Effector memory CD4-positive, alpha-beta T cell (primary cell): ENCODE data around the gene DPH6.

ENCODE experiments used
- DNase-seq, 3 donors: peaks; one replicate each; pipeline ENCODE4 v3.0.0-alpha.2; 2020
- H3K27ac ChIP-seq: 2 replicates; pipeline ENCODE4 v1.7.0; 2013; ENCODE audit warnings: mild to moderate bottlenecking, low read length, moderate library complexity; ENCODE audit not compliant: insufficient read depth, poor library complexity, severe bottlenecking
- H3K27me3 ChIP-seq: replicated peaks from 2 replicates; pipeline ENCODE4 v1.7.0; 2013; ENCODE audit warnings: mild to moderate bottlenecking, low read length; ENCODE audit not compliant: insufficient read depth, control insufficient read depth, poor library complexity, severe bottlenecking
- H3K36me3 ChIP-seq: 2 replicates; pipeline ENCODE4 v1.7.0; 2013; ENCODE audit warnings: mild to moderate bottlenecking, low read length, moderate library complexity; ENCODE audit not compliant: control insufficient read depth, insufficient read depth
- H3K4me1 ChIP-seq: 2 replicates; pipeline ENCODE4 v1.7.0; 2013; ENCODE audit warnings: low read length, mild to moderate bottlenecking; ENCODE audit not compliant: control insufficient read depth, insufficient read depth, poor library complexity, severe bottlenecking
- H3K4me3 ChIP-seq: 2 replicates; pipeline ENCODE4 v1.7.0; 2013; ENCODE audit warnings: low read length, low read depth, mild to moderate bottlenecking; ENCODE audit not compliant: insufficient read depth, poor library complexity, severe bottlenecking
- H3K9me3 ChIP-seq: 2 replicates; pipeline ENCODE4 v1.7.0; 2013; ENCODE audit warnings: mild to moderate bottlenecking, low read length, moderate library complexity; ENCODE audit not compliant: control insufficient read depth

Gene DPH6

DNA sequence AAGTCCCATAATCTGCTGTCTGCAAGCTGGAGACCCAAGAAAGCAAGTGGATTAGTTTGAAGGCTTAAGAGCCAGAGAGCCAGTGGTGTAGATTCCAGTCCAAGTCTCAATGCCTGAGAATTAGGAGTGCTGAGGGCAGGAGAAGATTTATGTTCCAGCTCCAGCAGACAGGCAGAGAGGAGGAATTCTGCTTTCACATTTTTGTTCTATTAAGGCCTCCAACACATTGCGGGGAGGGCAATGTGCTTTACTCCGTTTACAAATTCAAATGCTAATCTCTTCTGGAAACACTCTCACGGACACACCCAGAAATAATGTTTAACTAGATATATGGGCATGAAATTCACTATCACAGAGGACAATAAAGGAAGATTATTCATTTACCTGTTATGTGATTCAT, 54.0 kb downstream of the DPH6 start:
- H3K4me3 ChIP-seq: no peak overlapping the region
- no peaks in the 10 kb centered on the region for H3K4me1 ChIP-seq
- DNase-seq: no peak
- no peaks in the 10 kb centered on the region for H3K27me3 ChIP-seq
- H3K36me3 ChIP-seq: no peaks in the 10 kb centered on the region
- no peaks in the 10 kb centered on the region for H3K9me3 ChIP-seq
- H3K27ac ChIP-seq: no peak overlapping the region

GRCh38 chr15:35491173-35491572, 54.8 kb downstream of the DPH6 start:
- no peaks in the 10 kb centered on the region for H3K27me3 ChIP-seq
- no peaks in the 10 kb centered on the region for H3K4me1 ChIP-seq
- no peak for DNase-seq
- no peaks in the 10 kb centered on the region for H3K36me3 ChIP-seq
- H3K4me3 ChIP-seq: no peak overlapping the region
- no peak overlapping the region for H3K27ac ChIP-seq
- H3K9me3 ChIP-seq: no peaks in the 10 kb centered on the region

- no peak for DNase-seq
- H3K4me1 ChIP-seq: no peaks in the 10 kb centered on the region
- H3K4me3 ChIP-seq: no peak overlapping the region
- H3K9me3 ChIP-seq: no peaks in the 10 kb centered on the region
- H3K27ac ChIP-seq: no peak overlapping the region
- no peaks in the 10 kb centered on the region for H3K27me3 ChIP-seq
- H3K36me3 ChIP-seq: no peaks in the 10 kb centered on the region
Observed at GRCh38 chr15:35490511-35490910, 55.5 kb downstream of the DPH6 start.

DNA sequence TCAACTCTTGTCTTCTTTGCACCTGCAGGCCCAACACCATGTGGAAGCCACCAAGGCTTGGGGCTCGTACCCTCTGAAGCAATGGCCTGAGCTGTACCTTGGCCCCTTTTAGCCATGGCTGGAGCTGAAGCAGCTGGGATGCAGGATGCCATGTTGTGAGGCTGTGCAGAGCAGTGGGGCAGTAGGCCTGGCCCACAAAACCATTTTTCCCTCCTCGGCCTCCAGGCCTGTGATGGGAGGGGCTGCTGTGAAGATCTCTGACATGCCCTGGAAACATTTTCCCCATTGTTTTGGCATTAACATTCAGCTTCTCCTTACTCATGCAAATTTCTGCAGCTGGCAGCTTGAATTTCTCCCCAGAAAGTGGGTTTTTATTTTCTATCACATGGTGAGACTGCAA, 58.5 kb downstream of the DPH6 start:
- no peak overlapping the region for H3K4me3 ChIP-seq
- no peaks in the 10 kb centered on the region for H3K27me3 ChIP-seq
- no peaks in the 10 kb centered on the region for H3K36me3 ChIP-seq
- no peaks in the 10 kb centered on the region for H3K4me1 ChIP-seq
- no peak overlapping the region for H3K27ac ChIP-seq
- H3K9me3 ChIP-seq: no peaks in the 10 kb centered on the region
- DNase-seq: no peak

GRCh38 chr15:35486296-35486695, 59.7 kb downstream of the DPH6 start:
- no peaks in the 10 kb centered on the region for H3K27me3 ChIP-seq
- no peaks in the 10 kb centered on the region for H3K4me1 ChIP-seq
- no peak for DNase-seq
- H3K9me3 ChIP-seq: no peaks in the 10 kb centered on the region
- no peaks in the 10 kb centered on the region for H3K36me3 ChIP-seq
- no peak overlapping the region for H3K27ac ChIP-seq
- H3K4me3 ChIP-seq: no peak overlapping the region

DNA sequence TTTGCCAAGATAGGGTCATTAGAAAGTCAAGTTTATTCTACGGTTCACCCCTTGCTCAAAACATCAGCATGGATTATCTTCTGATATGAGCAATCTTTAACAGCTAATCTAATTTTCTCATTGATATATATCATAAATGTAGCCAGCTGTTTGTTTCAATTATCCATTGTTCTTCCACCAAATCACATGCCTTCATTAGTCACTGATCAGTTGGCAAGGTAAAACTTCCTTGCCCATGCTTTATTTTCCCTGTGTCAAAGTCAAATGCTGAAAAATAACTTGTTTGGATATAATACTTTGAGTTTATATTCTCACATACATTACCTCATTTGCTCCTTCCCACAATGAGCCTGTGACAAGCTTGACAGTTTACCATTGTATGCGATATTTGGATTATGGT, 60.6 kb downstream of the DPH6 start:
- H3K27me3 ChIP-seq: no peaks in the 10 kb centered on the region
- H3K9me3 ChIP-seq: no peaks in the 10 kb centered on the region
- no peaks in the 10 kb centered on the region for H3K4me1 ChIP-seq
- no peak overlapping the region for H3K4me3 ChIP-seq
- H3K27ac ChIP-seq: no peak overlapping the region
- no peak for DNase-seq
- no peaks in the 10 kb centered on the region for H3K36me3 ChIP-seq

DNA sequence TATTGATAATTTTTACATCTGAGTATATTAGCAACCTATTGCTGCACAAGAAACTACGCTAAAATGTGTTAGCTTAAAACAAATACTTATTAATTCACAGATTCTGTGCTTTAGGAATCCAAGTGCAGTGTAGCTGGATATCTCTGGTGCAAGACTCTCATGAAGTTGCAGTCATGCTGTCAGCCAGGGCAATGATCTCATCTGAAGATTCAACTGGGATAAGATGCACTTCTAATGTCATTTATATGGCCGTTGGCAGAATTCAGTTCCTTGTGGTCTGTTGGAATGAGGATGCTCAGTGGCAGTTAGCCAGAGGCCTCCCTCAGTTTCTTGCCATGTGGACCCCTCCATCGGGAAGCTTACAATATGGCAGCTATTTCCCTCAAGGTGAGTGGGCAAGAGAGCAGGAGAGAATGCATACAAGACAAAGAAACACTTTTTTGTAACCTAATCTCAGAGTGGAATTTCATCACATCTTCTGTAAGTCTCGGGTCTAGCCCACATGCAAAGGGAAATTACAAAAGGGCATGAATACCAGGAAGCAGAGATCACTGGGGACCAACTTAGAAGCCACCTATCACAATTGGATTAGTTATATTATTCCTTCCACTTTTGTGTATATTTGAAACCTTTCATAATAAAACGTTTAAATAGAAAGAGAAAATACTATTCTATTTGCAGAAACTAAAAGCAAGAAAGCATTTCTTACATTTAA, 61.6 kb downstream of the DPH6 start:
- Histone ChIP-seq H3K27me3 (no peaks in the 10 kb centered on the region), H3K4me1 (no peaks in the 10 kb centered on the region), H3K27ac (no peak overlapping the region), H3K4me3 (no peak overlapping the region), H3K9me3 (no peaks in the 10 kb centered on the region), H3K36me3 (no peaks in the 10 kb centered on the region)
- no peak for DNase-seq

- H3K4me1 ChIP-seq: no peaks in the 10 kb centered on the region
- H3K27me3 ChIP-seq: no peaks in the 10 kb centered on the region
- no peak overlapping the region for H3K4me3 ChIP-seq
- DNase-seq: no peak
- no peaks in the 10 kb centered on the region for H3K36me3 ChIP-seq
- no peaks in the 10 kb centered on the region for H3K9me3 ChIP-seq
- no peak overlapping the region for H3K27ac ChIP-seq
Observed at GRCh38 chr15:35481992-35482391, 64.0 kb downstream of the DPH6 start.

DNA sequence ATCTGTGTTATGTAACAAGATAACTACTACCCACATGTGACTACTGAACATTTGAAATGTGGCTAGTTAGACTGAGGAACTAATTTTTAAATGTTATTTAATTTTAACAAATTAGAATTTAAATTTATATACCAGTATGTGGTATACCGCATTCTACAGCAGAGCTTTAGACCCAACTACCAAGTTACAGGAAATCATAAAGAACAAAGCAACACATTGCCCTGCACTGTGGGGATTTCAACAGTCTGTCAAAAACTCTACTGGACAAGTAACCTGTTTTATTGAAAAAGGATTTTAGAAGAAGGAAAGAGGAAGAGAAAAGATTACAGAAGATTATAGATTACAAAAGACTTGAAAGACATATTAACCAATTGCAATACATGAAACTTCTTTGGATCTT, 64.9 kb downstream of the DPH6 start:
- no peak overlapping the region for H3K4me3 ChIP-seq
- no peak for DNase-seq
- no peaks in the 10 kb centered on the region for H3K9me3 ChIP-seq

GRCh38 chr15:35479423-35479822, 66.5 kb downstream of the DPH6 start:
- Histone ChIP-seq H3K27ac (no peak overlapping the region), H3K36me3 (no peaks in the 10 kb centered on the region), H3K27me3 (no peaks in the 10 kb centered on the region), H3K4me3 (no peak overlapping the region), H3K4me1 (no peaks in the 10 kb centered on the region), H3K9me3 (no peaks in the 10 kb centered on the region)
- DNase-seq: no peak

More for the DNA sequence above, 64.9 kb downstream of the DPH6 start:
- no peaks in the 10 kb centered on the region for H3K36me3 ChIP-seq
- no peaks in the 10 kb centered on the region for H3K4me1 ChIP-seq
- no peak overlapping the region for H3K27ac ChIP-seq
- no peaks in the 10 kb centered on the region for H3K27me3 ChIP-seq
